HG03571 (cell line): ENCODE measurements around the gene PEX7.
"Not testable (repeated sequence)": the region's sequence is repeated elsewhere in the genome, so short reads cannot be mapped to it uniquely, and the experiment has no call there.

Source experiments
- ATAC-seq: cut with Tn5 transposase; IDR thresholded peaks from one replicate; pipeline ENCODE4 v1.9.1; 2021; ENCODE audit not compliant: unreplicated experiment

Gene PEX7

DNA sequence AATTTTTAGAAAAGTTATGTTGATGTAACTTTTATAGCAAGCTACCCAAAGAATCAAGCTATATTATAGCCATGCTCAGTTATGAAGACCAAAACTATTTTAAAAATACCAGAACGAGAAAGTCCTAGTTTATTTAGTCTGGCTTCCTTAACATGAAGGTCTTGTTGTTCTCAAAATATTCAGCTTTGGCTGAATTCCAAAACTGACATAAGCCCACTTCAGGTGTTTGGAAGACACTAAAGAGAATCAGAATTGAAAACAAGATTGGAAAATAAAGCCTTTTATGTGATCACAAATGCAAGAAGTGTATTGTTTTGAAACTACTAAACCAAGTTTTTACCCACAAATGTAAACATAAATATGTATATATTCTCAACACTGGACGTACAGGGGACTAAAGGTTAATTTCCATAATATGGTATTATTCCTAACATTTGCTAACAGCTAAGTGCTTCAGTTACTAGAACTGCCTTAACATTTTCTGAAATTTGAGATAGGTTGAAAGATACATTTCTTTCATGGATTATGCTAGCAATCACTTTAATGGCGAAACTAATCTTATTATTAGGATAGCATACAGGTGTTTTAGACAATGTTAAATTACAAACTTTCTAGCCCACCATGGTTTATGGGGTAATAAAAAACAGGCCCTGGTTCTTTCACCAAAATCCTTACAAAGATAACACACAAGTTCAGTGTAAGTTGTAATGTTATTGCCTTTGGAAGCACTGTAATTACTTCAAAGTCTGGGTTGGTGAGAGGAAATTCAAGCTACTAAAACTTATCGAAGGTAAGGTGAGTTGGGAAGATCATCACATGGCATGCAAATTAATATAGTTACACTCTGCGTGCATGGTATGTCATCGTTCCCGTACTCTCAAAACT, 31.7 kb upstream of the PEX7 start:
- ATAC-seq = no peak

DNA sequence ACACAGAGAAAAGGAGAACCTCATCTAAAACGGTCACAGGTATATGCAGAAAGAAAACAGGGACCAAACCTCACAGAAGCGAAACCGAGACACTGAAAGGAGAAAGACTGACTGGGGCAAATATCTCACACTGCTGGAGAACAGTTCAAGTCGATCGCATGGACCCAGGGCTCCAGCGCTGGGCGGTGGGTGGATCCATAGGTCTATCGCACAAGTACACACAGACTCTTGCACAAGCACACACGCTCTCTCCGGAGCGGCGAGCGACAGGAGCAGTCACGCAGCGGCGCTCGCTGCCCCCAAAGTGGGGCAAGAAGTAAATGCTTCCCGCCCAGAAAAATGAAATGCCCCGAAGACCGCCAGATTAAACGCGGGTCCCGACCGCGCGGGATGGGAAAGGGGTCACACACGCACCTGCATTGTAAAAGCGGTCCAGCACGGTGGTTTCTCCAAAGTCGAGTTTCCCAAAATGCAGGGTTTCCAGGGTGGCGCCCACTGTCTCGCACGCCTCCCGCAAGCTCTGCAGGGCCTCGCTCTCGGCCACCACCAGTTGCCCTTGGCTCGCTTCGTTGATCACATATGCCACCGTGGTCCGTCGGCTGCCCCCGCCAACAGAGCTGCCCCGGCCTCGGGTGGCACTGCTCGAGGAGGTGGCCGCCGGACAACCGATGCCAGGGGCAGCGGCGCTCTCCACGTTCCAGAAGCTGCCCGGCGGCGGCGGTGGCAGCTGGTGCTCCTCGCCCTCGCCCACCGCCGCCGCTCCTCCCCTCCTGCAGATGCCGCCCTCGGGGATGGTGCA, 30.9 kb upstream of the PEX7 start:
- peak; percentile 37 for ATAC-seq

DNA sequence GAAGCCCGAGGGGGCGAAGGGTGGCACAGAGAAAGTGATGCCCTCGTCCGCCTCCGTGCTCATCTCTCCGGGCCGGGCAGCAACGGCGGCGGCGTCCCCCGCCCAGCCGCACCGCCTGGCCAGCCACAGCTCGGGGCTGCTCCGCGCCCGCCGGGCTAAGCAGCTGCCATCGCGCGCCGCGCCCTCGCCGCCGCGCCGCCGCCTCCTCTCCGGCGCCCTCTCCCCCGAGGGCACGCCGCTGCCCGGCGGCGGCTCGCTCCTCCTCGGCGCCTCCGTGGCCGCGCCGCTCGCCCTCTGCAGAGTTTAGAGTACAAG, 30.3 kb upstream of the PEX7 start:
- no peak for ATAC-seq

DNA sequence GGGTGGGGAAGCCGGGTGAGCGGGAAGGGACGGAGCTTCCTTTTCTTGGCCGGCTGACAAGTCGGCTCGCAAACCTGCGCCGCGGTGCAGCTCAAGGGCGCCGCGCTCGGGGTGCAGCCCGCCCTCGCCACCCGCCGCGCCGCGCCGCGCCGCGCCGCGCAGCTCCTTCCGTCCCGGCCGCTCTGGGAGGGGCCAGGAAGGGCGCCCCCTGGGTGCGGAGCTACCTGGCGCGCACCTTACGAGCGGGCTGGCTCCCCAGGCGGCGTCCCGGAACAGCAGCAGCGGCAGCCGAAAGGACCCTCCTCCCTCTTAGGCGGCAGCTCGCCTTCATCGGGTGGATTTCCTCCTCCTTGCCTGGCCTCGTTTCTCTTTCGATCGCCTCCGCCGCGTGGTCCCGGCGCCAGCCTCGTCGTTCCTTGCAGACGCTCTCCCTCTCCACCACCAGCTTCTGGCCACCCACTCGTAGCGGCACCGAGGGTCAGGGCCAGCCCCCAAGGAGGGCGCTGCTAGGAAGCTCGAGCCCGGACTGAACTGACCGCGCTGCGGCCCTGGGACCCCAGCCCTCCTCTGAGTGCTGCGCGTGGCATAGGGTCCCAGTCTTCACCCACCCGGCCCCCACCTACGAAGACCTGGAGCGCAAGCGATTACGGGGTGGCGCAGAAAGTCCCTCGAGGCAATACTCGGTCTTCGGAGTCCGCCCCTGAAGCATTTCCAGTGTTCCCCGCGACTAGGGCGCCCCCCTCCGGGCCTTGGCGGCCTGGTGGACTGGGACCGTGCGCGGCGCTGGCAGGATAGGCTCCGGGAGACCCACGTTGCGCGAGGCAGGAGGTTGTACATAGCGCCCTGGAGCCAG, 29.8 kb upstream of the PEX7 start, which contains the start of gene MAP3K5:
Gene MAP3K5 (minus strand): TSS at position 68 of the 853 bp plus-strand sequence. CDS start 320 bp downstream, outside the sequence.
- ATAC-seq = peak; percentile 57

DNA sequence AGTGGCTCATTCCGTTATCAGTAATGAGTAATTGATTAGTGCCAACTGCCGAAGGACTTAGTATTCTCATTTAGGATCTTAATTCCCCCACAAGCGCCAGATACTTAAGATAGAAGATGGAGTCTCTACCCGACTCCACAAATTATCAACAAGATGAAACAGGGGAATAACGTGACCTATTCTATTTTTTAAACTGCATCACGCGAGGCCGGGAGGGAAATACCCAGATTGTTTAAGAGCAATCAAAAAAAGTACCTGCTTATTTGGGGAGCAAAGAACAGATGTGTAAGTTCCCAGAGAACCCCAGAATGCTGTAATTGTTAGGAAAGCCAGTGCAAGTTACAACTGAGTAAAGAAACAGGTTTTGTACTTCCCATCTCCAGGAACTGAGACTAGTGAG, 29.0 kb upstream of the PEX7 start:
- ATAC-seq = no peak

DNA sequence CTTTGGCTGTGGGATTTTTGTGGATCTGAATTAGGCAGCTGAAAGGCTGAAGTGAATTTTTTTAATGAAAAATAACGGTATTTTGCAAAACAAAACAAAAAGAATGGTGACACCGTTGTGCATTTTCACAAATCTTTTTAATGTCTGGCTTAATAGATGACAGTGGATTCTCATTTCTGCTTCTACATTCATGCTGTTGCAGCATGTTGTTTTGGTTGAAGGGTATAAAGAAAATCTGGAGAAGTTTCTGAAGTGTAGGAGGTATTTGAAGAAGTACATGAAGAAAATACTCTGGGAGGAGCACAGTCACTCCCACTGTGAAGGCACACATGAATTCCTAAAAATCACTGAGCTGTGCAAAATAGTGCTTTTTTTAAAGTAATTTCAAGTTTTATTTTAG, 27.0 kb upstream of the PEX7 start:
- no peak for ATAC-seq

DNA sequence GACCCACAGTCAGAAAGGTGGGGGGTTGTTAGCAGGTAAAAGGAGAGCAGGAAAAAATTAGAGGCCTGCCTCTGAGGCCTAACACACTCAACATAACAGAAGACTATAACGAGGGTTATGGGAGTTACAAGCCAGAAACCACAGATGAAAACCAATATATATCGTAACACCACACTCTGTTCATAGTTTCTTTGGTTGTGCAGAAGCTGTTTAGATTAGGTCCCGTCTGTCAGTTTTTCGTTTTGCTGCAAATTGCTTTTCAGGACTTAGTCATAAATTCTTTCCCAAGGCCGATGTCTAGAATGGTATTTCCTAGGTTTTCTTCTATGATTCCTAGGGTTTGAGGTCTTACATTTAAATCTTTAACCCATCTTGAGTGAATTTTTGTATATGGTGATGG, 26.4 kb upstream of the PEX7 start:
- no peak for ATAC-seq

DNA sequence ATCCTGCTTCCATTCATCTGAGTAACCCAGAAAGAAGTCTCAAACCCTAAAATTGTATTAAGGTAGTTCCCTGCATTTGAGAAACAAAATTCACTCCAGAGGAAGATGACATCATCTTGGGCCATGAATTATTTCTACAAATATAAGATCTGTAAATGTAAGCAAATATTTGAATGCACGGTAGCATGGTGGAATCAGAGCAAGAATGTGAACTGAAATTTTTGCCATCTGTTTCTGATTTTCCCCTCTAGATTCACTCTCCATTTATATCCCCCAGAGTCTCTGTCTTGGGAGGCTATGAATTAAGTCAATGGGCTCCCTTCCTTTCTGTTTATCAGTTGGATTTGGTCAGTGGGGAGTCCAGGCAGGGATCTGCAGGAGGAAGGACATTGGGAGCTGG, 24.3 kb upstream of the PEX7 start:
- no peak for ATAC-seq

DNA sequence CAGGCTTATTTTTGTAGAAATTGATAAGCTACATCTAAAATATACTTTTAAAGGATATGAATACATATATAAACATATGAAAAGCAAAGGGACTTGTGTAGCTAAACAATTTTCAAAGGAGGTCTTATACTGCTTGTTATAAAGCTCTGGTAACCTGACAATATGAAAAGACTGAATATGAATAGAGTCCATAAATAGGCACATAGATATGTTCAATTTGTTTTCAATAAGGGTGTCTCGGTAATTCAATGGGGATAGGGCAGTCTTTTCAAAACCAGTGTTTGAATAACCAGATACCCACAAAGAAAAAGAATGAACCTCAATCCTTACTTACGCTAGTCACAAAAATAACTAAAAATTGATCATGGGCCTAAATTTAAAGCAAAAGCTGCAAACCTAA, 20.8 kb upstream of the PEX7 start:
- no peak for ATAC-seq

DNA sequence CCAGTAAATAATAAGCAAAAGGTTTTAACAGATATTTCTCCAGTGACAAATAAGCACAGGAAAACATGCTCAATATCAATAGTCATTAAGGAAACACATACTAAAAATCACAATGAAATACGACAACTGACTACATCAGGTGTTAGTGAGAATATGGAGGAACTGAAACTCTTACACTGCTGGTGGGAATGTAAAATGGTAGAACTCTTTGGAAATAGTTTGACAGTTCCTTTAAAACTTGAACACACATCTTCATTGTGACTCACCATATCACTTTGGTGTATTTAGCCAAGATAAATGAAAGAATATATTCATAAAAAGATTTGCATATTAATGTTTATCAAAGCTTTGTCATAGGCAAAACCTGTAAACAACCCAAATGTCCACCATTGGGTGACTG, 18.8 kb upstream of the PEX7 start:
- ATAC-seq = no peak

DNA sequence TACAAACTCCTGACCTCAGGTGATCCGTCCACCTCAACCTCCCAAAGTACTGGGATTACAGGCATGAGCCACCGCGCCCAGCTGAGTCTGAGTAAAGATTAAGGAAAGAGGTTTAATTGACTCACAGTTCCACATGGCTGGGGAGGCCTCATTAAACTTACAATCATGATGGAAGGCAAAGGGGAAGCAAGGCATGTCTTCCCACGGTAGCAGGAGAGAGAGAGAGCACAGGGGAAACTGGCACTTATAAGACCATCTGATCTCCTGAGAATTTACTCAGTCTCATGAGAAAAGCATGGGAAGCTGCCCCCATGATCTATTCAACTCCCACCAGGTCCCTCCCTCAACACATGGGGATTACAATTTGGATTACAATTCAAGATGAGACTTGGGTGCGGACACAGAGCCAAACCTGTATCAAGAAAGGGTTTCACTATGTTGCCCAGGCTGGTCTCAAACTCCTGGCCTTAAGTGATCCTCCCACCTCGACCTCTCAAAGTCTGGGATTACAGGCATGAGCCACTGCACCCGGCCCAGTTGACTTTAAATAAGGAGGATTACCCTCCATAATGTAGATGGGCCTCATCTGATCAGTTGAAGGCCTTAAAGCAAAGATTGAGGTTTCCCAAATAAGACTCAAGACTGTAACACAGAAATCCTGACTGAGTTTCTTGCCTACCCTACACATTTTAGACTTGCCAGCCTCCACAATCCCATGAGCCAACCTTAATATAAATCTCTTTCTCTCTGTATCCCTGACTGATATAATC, 13.1 kb upstream of the PEX7 start:
- ATAC-seq = no peak

DNA sequence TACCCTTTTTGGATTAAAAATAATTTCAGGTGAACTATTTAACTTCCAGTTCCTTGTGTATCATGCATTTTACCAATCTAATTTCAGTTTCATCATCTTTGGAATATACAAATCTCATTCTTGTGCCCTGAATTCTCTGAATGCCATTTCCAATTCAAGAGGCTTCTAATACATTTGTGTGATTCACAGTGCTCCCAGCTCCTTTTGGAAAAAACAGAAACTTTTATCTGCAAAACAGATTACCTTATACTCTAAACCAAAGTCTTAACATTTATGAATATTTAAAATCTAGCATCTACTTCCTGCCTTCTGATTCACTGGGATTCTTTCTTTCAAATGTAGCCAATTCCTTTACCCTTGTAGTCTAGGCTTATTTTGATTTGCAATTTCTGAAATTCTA, 11.1 kb upstream of the PEX7 start:
- no peak for ATAC-seq

DNA sequence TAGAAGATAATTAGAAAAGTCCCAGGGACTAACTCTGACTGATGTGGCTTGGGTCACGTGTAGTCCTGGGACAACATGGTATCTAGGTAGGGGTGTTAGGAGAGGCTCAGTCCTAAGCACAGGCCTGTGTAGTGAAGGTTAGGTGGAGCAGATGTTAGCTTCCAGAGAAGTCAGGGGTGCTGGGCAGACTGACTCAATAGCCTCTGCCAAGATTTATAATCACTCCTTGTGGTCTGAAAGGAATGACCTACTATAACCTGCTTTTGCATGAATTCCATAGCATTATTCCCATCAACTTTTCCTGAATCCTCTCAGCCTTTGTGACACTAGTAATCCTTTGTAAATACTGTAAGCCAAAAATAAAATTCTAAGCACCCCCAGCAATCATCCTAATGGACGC, 10.2 kb upstream of the PEX7 start:
- no peak for ATAC-seq

DNA sequence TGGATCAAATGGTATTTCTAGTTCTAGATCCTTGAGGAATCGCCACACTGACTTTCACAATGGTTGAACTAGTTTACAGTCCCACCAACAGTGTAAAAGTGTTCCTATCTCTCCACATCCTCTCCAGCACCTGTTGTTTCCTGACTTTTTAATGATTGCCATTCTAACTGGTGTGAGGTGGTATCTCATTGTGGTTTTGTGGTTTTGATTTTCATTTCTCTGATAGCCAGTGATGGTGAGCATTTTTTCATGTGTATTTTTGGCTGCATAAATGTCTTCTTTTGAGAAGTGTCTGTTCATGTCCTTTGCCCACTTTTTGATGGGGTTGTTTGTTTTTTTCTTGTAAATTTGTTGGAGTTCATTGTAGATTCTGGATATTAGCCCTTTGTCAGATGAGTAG, 6.8 kb upstream of the PEX7 start:
- not testable (repeated sequence) for ATAC-seq

DNA sequence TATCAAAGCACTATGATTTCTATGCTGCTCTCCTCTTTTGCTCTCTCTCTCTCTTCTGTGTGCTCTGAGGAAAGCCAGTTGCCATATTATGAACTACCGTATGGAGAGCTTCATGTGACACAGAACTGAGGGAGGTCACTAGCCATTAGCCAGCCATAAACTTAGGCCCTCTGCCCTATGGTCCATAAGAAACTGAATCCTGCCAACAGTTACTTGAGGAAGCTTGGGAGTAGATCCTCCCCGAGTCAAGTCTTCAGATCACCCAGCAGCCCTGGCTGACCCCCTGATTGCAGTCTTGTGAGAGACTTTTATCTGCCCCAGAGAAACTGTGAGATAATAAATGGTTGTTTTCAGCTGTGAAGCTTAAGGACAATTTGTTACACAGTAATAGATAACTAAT, 5.7 kb upstream of the PEX7 start:
- ATAC-seq = no peak

DNA sequence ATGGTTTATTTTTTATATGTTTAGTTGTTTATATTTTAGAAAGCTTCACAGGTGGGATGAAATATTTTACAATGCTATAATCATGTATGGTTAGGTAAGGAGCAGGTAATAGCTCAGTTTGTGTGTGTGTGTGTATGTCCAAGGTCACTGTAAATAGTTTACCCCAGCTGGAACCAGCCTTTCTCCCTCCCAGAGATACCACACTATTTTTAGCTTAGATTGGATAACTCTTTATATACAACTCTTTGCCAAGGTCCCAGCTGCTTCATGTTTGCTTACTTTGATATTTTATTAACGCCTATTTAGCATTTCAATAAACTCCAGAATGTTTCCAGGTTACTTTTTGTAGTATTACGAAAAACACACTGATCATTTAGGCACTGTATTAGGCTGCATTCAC, 1.8 kb upstream of the PEX7 start:
- no peak for ATAC-seq

DNA sequence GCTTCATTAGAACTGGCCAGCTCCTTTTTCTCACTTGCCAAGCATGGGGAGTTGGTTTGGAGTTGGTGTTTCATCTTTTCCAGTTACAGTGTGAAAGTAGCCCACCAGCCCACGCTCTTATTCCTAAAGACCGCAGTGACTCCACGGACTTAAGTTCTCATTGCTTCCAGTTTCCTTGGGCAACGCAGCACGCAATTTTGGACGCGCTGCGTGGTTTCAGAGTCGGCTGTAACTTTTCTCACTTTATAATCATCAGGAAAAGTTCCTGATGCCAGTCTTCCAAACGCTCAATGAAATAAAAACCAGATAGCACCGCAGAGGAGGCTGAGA, 381 bp upstream of the PEX7 start:
- peak; percentile 7 for ATAC-seq

DNA sequence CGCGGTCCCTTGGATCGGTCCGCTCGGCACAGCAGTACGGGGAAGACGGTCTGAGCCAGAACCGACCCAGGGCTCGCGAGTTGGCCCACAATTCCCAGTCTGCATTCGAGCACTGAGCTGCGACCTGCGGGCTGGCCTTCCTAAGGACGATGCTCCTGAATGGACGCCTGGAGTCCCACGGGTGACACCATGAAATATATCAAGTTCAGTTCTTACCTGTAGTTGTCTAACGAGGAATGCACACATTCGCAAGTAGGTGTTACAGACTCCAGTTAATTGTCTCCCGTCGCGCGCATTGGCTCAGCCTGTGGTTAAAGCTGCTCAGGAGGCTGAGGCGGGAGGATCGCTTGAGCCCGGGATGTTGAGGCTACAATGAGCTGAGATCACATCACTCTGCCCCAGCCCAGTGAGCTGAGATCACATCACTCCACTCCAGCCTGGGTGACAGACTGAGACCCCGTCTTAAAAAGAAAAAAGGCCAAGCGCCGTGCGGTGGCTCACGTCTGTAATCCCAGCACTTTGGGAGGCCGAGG, 802 bp downstream of the PEX7 start:
- ATAC-seq = no peak

DNA sequence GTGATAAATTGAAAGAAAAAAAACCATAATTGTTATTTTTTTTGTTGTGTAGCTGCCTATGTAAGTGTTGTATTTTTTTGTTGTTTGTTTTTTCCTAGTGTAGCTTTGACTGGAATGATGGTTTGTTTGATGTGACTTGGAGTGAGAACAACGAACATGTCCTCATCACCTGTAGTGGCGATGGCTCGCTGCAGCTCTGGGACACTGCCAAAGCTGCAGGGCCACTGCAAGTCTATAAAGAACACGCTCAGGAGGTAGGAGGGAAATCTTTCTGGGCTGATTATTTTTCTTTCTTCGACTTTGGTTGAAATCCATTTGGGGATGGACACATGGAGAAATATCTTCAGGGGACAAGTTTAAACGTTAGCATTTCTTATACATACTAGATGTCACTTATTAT, 3.8 kb downstream of the PEX7 start:
- ATAC-seq = no peak

DNA sequence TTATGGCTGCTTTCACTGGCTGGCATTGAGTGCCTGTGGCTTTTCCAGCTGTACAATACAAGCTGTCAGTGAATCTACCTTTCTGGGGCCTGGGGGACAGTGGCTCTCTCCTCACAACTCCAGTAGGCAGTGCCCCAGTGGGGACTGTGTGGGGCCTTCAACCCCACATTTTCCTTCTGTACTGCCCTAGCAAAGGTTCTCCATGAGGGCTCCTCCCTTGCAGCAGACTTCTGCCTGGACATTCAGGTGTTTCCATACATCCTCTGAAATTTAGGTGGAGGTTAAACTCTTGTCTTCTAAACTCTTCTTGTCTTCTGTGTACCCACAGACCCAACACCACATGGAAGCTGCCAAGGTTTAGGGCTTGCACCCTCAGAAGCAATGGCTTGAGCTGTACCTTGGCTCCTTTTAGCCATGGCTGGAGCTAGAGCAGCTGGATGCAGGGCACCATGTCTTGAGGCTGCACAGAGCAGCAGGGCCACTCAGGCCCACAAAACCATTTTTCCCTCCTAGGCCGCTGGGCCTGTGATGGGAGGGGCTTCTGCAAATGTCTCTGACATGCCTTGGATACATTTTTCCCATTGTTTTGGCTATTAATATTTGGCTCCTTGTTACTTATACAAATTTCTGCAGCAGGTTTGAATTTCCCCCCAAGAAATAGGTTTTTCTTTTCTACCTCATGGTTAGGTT, 9.6 kb downstream of the PEX7 start:
- no peak for ATAC-seq
